ENCODE results near the gene CABLES2.

CABLES2 gene

GRCh38 chr20:62344782-62345181, 62.3 kb downstream of the CABLES2 start:
- DNase-seq = no peak

GRCh38 chr20:62344092-62344491, 63.0 kb downstream of the CABLES2 start:
- DNase-seq = no peak

- no peak for DNase-seq
Measured at GRCh38 chr20:62342910-62343309, 64.2 kb downstream of the CABLES2 start.

GRCh38 chr20:62339647-62340062, 67.4 kb downstream of the CABLES2 start:
- no peak for DNase-seq

Data from activated CD4-positive, alpha-beta T cell treated with anti-CD3 and anti-CD28 coated beads for 48 hours (primary cell).